Measurements from ENCODE around the gene PIK3C2G. TPM values are rescaled to one million over a fixed set of nuclear protein-coding genes. Genes with fewer than 3 reads are reported as not detected.

Gene PIK3C2G
- polyA plus RNA-seq, 2 of the 4 experiments (the other 2 are of a cell fraction): 0.01 TPM; not detected in 1

GRCh38 chr12:18320976-18321375 lies 59.7 kb downstream of the PIK3C2G start:
- 53% methylated on average over 2 of the region's 2 CpGs for WGBS (ENCODE audit: missing lambda C conversion rate)

GRCh38 chr12:18323159-18323558 lies 61.8 kb downstream of the PIK3C2G start:
- no peak for FAIRE-seq
- H3K4me1 ChIP-seq: peaks cover 9% of the 10 kb centered on the region; the same call in 2 of the 3 replicates
- no peaks in the 10 kb centered on the region for H3K9me3 ChIP-seq
- ChIA-PET CTCF (no interaction called here), POLR2A (no interaction called here)
- ATAC-seq: no peak
- H3K27ac ChIP-seq: no peak overlapping the region
- no peak for DNase-seq (ENCODE audit: low read depth in 1 of 2, low spot score in 1 of 2)
- H3K4me2 ChIP-seq: no peak overlapping the region
- no peak overlapping the region for H3K4me3 ChIP-seq
- no peak for TF ChIP-seq MYC (IDR thresholded peaks at IDR 0.05; ENCODE audit: borderline replicate concordance, low read length)
- no peak for TF ChIP-seq RAD21 (conservative IDR thresholded peaks at IDR 0.05 in 1 of 2, IDR thresholded peaks at IDR 0.05 in 1 of 2)
- TF ChIP-seq RFX5 (IDR thresholded peaks at IDR 0.05): no peak
- no peak for TF ChIP-seq CHD4 (IDR thresholded peaks at IDR 0.05; ENCODE audit: borderline replicate concordance)
- TF ChIP-seq RCOR1 (IDR thresholded peaks at IDR 0.05; ENCODE audit: low read depth, low read length): no peak
- TF ChIP-seq FOSB (CRISPR knock-in tag; IDR thresholded peaks at IDR 0.05): no peak
- no peak for TF ChIP-seq JUNB (IDR thresholded peaks at IDR 0.05)
- TF ChIP-seq, protein P1, sequence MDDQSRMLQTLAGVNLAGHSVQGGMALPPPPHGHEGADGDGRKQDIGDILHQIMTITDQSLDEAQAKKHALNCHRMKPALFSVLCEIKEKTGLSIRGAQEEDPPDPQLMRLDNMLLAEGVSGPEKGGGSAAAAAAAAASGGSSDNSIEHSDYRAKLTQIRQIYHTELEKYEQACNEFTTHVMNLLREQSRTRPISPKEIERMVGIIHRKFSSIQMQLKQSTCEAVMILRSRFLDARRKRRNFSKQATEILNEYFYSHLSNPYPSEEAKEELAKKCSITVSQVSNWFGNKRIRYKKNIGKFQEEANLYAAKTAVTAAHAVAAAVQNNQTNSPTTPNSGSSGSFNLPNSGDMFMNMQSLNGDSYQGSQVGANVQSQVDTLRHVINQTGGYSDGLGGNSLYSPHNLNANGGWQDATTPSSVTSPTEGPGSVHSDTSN (IDR thresholded peaks at IDR 0.05): no peak
- no peak for TF ChIP-seq FOSL2 (IDR thresholded peaks at IDR 0.05)
- TF ChIP-seq FOSL2 (CRISPR knock-in tag; IDR thresholded peaks at IDR 0.05): no peak
- no peak for TF ChIP-seq NR3C1 (IDR thresholded peaks at IDR 0.05)
- no peak for TF ChIP-seq JUN (IDR thresholded peaks at IDR 0.05)
- no peak for TF ChIP-seq NFE2L2 (conservative IDR thresholded peaks at IDR 0.05; ENCODE audit: low read length)
- TF ChIP-seq, protein P2, sequence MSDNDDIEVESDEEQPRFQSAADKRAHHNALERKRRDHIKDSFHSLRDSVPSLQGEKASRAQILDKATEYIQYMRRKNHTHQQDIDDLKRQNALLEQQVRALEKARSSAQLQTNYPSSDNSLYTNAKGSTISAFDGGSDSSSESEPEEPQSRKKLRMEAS (IDR thresholded peaks at IDR 0.05): no peak
- no peak for TF ChIP-seq SMC3 (IDR thresholded peaks at IDR 0.05)
- no peak for TF ChIP-seq CBX8 (IDR thresholded peaks at IDR 0.05)
- no peak for TF ChIP-seq HES2 (IDR thresholded peaks at IDR 0.05)
- TF ChIP-seq SREBF2 (IDR thresholded peaks at IDR 0.05): no peak
- TF ChIP-seq FOXS1 (CRISPR knock-in tag; IDR thresholded peaks at IDR 0.05): no peak

More at GRCh38 chr12:18320976-18321375, 59.7 kb downstream of the PIK3C2G start:
- FAIRE-seq: no peak
- Histone ChIP-seq H3K4me2 (no peak overlapping the region; the same call in 2 of the 3 replicates), H3K4me3 (no peak overlapping the region), H3K27ac (no peak overlapping the region), H3K9me3 (no peaks in the 10 kb centered on the region), H3K4me1 (peaks cover 9% of the 10 kb centered on the region; the same call in 2 of the 3 replicates)
- ATAC-seq: no peak
- no peak for DNase-seq (ENCODE audit: low read depth in 1 of 2, low spot score in 1 of 2)
- CTCF ChIA-PET: interaction anchor here (0.8 to 2.4 kb wide), 5 partner anchors 14 to 165 kb away, joined by 3 to 9 read pairs (median 3); no protein-coding TSS in a partner anchor
- no peak for TF ChIP-seq ZFP36 (IDR thresholded peaks at IDR 0.05; ENCODE audit: borderline replicate concordance, partially characterized antibody)
- TF ChIP-seq KDM1A (IDR thresholded peaks at IDR 0.05; ENCODE audit: low read depth): no peak
- TF ChIP-seq, protein P3, sequence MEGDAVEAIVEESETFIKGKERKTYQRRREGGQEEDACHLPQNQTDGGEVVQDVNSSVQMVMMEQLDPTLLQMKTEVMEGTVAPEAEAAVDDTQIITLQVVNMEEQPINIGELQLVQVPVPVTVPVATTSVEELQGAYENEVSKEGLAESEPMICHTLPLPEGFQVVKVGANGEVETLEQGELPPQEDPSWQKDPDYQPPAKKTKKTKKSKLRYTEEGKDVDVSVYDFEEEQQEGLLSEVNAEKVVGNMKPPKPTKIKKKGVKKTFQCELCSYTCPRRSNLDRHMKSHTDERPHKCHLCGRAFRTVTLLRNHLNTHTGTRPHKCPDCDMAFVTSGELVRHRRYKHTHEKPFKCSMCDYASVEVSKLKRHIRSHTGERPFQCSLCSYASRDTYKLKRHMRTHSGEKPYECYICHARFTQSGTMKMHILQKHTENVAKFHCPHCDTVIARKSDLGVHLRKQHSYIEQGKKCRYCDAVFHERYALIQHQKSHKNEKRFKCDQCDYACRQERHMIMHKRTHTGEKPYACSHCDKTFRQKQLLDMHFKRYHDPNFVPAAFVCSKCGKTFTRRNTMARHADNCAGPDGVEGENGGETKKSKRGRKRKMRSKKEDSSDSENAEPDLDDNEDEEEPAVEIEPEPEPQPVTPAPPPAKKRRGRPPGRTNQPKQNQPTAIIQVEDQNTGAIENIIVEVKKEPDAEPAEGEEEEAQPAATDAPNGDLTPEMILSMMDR (IDR thresholded peaks at IDR 0.05): no peak
- no peak for TF ChIP-seq SREBF2 (IDR thresholded peaks at IDR 0.05)
- TF ChIP-seq EP300 (IDR thresholded peaks at IDR 0.05): no peak
- TF ChIP-seq HDAC2 (IDR thresholded peaks at IDR 0.05): no peak
- TF ChIP-seq RAD21 (conservative IDR thresholded peaks at IDR 0.05 in 1 of 2, IDR thresholded peaks at IDR 0.05 in 1 of 2): no peak
- TF ChIP-seq BCL3 (IDR thresholded peaks at IDR 0.05): no peak
- no peak for TF ChIP-seq CBX8 (IDR thresholded peaks at IDR 0.05)
- TF ChIP-seq RFX5 (IDR thresholded peaks at IDR 0.05): no peak
- POLR2A ChIA-PET: no interaction called here
